ENCODE results near the gene KRTAP13-2. TPM values are rescaled to one million over a fixed set of nuclear protein-coding genes. Genes with fewer than 3 reads are reported as not detected.

The KRTAP13-2 gene, protein sequence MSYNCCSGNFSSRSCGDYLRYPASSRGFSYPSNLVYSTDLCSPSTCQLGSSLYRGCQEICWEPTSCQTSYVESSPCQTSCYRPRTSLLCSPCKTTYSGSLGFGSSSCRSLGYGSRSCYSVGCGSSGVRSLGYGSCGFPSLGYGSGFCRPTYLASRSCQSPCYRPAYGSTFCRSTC
- not detected in 2 replicates for total RNA-seq

DNA sequence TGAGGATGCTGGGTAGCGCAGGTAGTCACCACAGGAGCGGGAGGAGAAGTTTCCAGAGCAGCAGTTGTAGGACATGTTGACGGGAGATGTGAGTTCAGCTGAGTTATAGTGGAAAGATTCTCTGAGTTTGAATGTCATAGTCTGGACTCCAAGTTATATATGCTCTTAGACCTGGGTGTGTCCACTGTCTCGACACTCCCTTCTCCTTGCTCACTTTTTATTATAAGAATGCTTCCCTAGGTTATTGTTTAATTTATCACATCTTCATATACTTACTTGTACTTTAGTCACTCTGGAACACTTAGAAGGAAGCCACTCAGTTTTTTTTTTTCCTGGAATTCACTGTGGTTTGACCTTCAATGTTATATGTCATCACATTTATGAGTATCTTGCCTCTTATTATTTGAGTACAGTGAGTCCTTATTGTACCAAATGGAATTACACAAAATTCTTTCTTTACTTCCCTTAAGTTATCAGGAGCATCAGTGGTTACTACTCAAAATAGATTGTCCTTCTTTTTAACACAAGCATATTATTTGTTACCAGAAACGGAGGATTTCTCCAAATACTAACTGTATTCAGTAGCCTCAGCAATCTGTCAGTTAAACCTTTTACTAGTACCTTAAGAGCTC is at the start of gene KRTAP13-2:
KRTAP13-2 (minus strand) TSS at position 133 of the 632 bp plus-strand sequence; CDS start at position 75, 58 bp downstream.
- TF ChIP-seq, protein P1, sequence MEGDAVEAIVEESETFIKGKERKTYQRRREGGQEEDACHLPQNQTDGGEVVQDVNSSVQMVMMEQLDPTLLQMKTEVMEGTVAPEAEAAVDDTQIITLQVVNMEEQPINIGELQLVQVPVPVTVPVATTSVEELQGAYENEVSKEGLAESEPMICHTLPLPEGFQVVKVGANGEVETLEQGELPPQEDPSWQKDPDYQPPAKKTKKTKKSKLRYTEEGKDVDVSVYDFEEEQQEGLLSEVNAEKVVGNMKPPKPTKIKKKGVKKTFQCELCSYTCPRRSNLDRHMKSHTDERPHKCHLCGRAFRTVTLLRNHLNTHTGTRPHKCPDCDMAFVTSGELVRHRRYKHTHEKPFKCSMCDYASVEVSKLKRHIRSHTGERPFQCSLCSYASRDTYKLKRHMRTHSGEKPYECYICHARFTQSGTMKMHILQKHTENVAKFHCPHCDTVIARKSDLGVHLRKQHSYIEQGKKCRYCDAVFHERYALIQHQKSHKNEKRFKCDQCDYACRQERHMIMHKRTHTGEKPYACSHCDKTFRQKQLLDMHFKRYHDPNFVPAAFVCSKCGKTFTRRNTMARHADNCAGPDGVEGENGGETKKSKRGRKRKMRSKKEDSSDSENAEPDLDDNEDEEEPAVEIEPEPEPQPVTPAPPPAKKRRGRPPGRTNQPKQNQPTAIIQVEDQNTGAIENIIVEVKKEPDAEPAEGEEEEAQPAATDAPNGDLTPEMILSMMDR (conservative IDR thresholded peaks at IDR 0.05; ENCODE audit: low read depth, low read length) = no peak

DNA sequence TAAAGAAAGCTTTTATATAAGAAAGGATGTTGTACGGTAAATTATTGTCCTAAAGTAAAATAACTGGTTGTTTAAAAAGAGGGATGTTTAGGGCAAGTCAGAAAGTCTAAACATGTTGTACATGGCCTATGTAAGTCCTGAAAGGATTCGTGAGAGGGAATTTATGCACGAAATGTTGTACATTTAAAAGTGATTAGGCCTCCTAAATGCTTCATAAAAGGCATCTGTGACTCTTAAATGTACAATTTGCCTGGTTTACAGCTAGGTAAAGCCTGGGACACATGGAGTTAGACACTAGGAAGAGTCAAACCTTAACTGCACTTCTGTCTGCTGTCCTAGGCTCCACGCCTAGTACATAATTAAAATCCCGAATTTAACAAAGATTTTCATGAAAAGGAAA is 43.9 kb upstream of the KRTAP13-2 start:
- TF ChIP-seq, protein P1 (conservative IDR thresholded peaks at IDR 0.05; ENCODE audit: low read depth, low read length) = no peak
- DNase-seq (ENCODE audit: low read depth) = no peak
- no peak overlapping the region for H3K4me3 ChIP-seq (ENCODE audit: low read depth, low read length)

More for the DNA sequence above, at the start of gene KRTAP13-2:
- H3K4me3 ChIP-seq (ENCODE audit: low read depth, low read length) = no peak within 1 kb of the TSS
- DNase-seq (ENCODE audit: low read depth) = no peak

DNA sequence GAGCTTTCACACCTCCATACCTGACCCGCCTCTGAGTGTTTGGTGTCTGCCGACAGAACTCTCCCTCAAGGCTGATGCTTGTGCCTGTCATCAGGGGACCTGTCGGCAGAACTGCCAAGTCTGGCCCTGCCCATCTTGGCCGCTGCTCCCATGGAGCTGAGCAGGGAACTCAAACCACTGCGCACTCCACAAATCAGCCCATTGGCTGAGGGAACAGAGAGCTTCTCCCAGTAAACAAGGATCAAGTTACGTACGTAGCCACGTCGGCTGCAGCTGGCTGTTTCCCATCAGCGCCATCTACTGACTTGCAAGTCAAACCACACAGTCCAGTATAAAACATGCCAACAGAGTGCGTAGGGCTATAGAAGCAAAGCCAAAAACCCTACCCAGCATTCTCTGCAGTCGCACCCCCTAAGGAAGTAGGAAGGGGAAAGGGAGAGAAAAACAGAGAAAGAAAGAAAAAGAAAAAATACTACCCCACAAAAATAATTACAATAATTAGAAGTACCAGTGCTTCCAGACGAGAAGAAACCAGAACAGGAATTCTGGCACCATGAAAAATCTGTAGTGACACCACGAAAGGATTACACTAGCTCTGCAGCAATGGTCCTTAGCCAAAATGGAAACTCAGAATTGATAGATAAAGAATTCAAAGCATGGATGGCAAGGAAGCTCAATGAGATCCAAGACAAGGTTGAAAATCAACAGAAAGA is 36.9 kb upstream of the KRTAP13-2 start:
- no peak overlapping the region for H3K4me3 ChIP-seq (ENCODE audit: low read depth, low read length)
- TF ChIP-seq, protein P1 (conservative IDR thresholded peaks at IDR 0.05; ENCODE audit: low read depth, low read length) = peak; percentile 60
- DNase-seq (ENCODE audit: low read depth) = peak; percentile 20

DNA sequence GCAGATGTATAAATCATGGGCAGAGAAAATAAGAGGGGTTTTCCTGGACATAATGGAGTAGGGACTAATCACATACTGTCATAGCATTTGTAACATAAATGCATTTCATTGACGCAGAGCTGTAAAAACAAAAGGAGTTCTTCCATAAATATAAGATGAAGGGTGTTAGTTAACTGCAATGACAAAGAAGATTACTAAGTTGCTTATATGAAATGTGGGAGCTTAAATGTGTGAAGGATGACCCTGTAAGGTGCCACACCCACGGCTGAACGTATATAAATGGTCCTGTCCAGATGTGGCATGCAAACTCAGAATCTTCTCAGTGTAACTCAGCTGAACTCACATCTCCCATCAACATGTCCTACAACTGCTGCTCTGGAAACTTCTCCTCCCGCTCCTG is 23.7 kb upstream of the KRTAP13-2 start, which contains the start of gene KRTAP13-1:
KRTAP13-1 (plus strand) TSS at position 301 of the 400 bp plus-strand sequence; CDS start at position 357, 56 bp downstream.
- no peak within 1 kb of the TSS for H3K4me3 ChIP-seq (ENCODE audit: low read depth, low read length)
- no peak for DNase-seq (ENCODE audit: low read depth)
- TF ChIP-seq, protein P1 (conservative IDR thresholded peaks at IDR 0.05; ENCODE audit: low read depth, low read length) = no peak

DNA sequence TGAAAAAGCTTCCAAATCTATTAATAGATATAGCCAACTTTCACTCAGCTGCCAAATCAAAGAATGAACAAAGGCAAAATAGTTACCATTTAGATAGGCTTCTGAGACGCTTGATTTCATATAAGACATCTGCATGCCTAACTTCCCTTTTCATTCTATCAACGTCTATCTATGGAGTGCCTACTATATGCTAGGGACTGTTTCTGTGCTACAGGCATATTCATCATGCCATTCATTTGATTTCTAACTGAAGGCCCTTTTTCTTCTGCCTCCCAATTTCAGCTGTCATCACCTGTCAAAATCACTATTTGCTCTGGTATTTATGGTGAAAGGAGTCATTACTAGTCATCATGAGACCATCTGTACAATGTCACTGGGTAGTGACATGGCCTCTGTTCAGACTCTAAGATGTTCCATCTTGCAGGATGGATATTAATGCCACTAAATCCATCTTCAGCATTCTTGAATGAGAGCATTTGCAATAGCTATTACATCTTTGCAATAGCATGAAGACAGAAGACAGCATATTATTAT is 19.5 kb upstream of the KRTAP13-2 start:
- TF ChIP-seq, protein P1 (conservative IDR thresholded peaks at IDR 0.05; ENCODE audit: low read depth, low read length) = no peak
- DNase-seq (ENCODE audit: low read depth) = no peak
- no peak overlapping the region for H3K4me3 ChIP-seq (ENCODE audit: low read depth, low read length)

DNA sequence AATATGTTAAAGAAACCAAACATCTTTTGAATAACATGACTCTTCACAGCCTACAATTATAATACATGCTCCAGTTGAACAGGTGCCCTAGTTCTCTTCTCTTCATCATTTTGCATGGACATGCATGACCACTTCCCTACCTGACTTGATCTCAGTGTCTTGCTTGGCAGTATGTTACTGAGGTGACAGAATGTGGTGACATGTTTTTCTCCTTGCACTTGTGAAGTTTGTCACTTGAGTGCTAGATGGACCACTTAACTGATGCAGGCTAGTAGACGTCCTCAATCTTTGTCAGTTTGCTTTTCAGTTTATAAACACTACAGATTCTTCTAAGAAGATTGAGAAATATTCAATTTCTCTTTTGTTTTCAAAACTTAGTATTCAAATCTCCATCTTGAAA is 10.1 kb upstream of the KRTAP13-2 start:
- TF ChIP-seq, protein P1 (conservative IDR thresholded peaks at IDR 0.05; ENCODE audit: low read depth, low read length) = no peak
- no peak for DNase-seq (ENCODE audit: low read depth)
- H3K4me3 ChIP-seq (ENCODE audit: low read depth, low read length) = no peak overlapping the region
